C4-2B (cell line): ENCODE data around the gene CPT1C.

Source experiments
- CTCF ChIP-seq: fragments of 450-650 bp; conservative IDR thresholded peaks from 2 replicates; pipeline ENCODE4 v1.5.1; 2017; ENCODE audit warnings: mild to moderate bottlenecking
- ZFX ChIP-seq: fragments of 450-650 bp; IDR thresholded peaks from 2 replicates; pipeline ENCODE4 v1.6.1; 2017

DNA sequence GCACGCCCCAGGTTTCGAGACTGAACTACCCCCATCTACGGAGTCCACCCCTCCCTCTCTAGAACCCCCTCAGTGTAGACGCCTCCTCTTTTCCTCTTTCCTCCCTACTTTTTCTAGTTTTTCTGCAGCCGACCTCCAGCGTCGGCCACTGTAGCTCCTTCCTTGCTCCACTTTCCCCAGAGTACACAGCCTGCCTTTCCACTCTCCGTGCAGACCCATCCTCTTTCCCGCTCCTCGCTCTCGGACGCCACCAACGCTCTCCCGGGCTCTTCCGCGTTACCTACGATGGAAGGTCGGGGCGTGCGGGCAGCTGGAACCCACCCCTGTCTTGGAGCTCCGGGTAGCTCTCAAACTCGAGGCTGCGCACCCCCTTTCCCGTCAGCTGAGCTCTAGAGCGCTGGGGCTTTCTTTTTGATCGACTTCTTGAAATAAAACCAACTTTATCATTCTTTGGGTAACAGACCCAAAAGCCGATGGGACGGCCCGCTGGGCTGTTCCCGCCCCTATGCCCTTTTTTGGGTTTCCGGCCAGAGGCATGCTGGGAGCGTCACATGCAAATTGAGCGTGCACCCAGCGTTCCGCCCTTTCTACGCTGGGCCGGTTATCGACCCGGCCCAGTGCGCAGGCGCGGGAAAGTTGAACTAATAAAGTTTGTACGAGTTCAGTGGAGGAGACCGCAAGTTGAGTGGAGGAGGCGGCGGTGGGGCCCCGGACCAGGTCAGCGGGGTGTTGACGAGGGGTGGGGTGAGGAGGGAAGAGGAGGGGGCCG is 25.4 kb upstream of the CPT1C start, which contains the start of the genes BCL2L12 and IRF3:
- no peak for TF ChIP-seq CTCF
- no peak for TF ChIP-seq ZFX
